Transverse colon (tissue), 3 donors: ENCODE results near the gene PAGE1.

Source experiments
- CTCF ChIP-seq, 5 experiments: fragments of 200-600 bp in 3 of 5; fragments of 450-650 bp in 2 of 5; sonication (generic) in 3 of 5; IDR thresholded peaks; 1 replicate in 2 of 5; 2 replicates in 3 of 5; pipeline ENCODE4 v1.5.1; 2016 to 2017; ENCODE audit warnings: antibody characterized with exemption in 5 of 5, inconsistent platforms in 3 of 5, mild to moderate bottlenecking in 2 of 5, moderate library complexity in 1 of 5
- EP300 ChIP-seq: sonication (generic); formaldehyde crosslinking; IDR thresholded peaks from one replicate; pipeline ENCODE4 v1.6.1; 2017; ENCODE audit warnings: antibody characterized with exemption, low read depth

- no peak for TF ChIP-seq CTCF (IDR thresholded peaks at IDR 0.05)
- no peak for TF ChIP-seq EP300
These were observed 9.1 kb upstream of the PAGE1 start for GRCh38 chrX:49704691-49705404.
